ENCODE results near the gene FRY. TPM values are rescaled to one million over a fixed set of nuclear protein-coding genes. Genes with fewer than 3 reads are reported as not detected.

The FRY gene
- total RNA-seq, 4 donors from 2014 or later: 5.8 to 17.4 (median 12.0) TPM

DNA sequence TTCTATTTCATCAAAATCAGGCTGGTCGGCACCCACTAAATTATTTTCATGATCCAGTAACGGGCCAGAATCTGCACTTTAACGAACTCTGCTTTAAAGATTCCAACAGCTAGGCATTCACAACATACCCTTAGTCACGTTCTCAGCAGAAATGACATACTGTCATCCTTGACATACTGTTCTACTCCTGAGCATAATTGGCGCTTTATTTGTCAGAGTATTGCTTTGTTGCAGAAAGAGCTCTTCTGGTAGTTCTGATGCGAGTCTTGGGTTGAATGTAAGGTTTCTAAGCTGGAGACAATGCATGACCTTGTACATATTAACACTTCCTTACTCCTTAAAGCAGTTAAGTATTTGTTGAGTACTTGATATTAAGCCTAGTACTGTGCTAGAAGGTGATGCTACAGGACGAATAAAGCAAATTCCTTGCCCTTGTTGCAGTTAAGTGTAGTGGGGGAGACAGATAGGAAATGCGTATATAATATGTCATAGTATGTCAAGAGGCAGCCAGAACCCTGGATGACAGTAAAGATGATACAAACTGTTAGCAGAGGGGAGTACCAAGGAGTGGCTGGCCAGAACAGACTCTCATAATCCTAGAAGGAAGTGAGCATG is 32.2 kb downstream of the FRY start:
- intact Hi-C loops (cut with DNase I): no loop called here

DNA sequence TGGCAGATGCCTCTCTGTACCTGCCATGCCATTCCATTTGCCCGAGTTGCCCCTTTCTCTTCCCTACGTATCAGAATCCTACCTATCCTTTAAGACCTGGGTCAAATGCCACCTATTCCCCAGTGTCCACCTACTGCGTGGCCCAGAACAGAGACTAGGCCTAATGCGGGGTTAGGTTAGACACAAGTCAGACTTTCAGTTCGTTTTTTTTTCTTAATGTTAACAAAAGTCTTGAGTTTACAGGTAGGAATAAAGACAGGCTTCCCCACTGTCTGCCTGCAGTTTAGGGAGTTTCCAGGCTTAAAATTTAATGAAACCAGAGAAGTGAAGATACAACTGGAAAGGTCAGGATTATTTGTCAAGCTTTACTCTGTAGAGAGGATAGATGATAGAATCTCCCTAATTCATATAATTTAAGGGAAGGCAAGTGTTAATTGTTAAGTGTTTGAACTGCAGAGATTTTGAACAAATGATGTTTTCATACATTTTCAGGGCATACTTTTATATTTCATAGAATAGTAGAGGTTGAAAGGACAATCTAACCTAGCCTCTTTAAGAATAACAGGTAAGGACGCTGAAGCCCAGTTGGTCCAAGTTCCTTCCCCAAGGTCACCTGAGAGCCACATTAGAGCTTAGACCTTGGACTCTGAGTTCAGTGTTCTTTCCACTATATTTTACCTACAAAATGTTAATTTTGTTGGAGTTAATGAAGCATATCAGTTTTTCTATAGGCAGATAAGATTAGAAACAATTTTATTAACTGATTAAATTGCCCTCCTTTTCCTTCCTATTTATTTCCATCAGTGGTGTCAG is 35.8 kb downstream of the FRY start:
- no peak overlapping the region for H3K27ac ChIP-seq
- H3K4me1 ChIP-seq: no peaks in the 10 kb centered on the region
- DNase-seq: no peak
- H3K36me3 ChIP-seq: no peaks in the 10 kb centered on the region
- no peaks in the 10 kb centered on the region for H3K9me3 ChIP-seq
- H3K27me3 ChIP-seq: no peaks in the 10 kb centered on the region
- 79 to 81% methylated on average over 6 of the region's 6 CpGs for WGBS, 2 donors
- intact Hi-C loops (cut with DNase I): no loop called here
- no peak overlapping the region for H3K4me3 ChIP-seq
- TF ChIP-seq POLR2A (IDR thresholded peaks at IDR 0.05): no peak
- TF ChIP-seq, protein P1, sequence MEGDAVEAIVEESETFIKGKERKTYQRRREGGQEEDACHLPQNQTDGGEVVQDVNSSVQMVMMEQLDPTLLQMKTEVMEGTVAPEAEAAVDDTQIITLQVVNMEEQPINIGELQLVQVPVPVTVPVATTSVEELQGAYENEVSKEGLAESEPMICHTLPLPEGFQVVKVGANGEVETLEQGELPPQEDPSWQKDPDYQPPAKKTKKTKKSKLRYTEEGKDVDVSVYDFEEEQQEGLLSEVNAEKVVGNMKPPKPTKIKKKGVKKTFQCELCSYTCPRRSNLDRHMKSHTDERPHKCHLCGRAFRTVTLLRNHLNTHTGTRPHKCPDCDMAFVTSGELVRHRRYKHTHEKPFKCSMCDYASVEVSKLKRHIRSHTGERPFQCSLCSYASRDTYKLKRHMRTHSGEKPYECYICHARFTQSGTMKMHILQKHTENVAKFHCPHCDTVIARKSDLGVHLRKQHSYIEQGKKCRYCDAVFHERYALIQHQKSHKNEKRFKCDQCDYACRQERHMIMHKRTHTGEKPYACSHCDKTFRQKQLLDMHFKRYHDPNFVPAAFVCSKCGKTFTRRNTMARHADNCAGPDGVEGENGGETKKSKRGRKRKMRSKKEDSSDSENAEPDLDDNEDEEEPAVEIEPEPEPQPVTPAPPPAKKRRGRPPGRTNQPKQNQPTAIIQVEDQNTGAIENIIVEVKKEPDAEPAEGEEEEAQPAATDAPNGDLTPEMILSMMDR (IDR thresholded peaks at IDR 0.05): no peak

More for the DNA sequence above, 32.2 kb downstream of the FRY start:
- DNase-seq: no peak
- Histone ChIP-seq H3K4me3 (no peak overlapping the region), H3K27me3 (no peaks in the 10 kb centered on the region), H3K4me1 (no peaks in the 10 kb centered on the region), H3K36me3 (no peaks in the 10 kb centered on the region), H3K9me3 (no peaks in the 10 kb centered on the region), H3K27ac (no peak overlapping the region)
- TF ChIP-seq, protein P1 (IDR thresholded peaks at IDR 0.05): no peak
- TF ChIP-seq POLR2A (IDR thresholded peaks at IDR 0.05): no peak
- WGBS, 2 donors: 84 to 89% methylated on average over 8 of the region's 8 CpGs

DNA sequence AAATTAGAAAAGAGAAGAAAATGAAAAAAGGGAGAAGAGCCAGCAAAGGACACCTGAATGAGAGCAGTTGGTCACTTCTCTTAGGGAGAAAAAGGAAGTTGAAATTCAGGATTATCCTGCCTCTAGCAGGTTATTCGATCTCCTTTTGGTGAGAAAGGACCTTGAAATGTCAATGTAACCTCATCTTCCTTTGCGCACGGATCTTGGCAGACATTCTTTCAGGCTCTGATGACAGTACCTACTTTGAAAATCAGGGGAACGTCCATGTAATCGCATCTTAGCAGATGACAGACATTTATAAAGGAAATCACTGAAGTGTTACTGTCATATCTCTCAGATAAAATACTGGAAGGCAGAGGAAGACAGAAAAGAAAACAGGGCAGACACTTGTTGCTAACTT is 36.7 kb downstream of the FRY start:
- intact Hi-C loops (cut with DNase I): no loop called here
- TF ChIP-seq, protein P1 (IDR thresholded peaks at IDR 0.05): no peak
- TF ChIP-seq POLR2A (IDR thresholded peaks at IDR 0.05): no peak
- WGBS, 2 donors: 75 to 76% methylated on average over 5 of the region's 5 CpGs

DNA sequence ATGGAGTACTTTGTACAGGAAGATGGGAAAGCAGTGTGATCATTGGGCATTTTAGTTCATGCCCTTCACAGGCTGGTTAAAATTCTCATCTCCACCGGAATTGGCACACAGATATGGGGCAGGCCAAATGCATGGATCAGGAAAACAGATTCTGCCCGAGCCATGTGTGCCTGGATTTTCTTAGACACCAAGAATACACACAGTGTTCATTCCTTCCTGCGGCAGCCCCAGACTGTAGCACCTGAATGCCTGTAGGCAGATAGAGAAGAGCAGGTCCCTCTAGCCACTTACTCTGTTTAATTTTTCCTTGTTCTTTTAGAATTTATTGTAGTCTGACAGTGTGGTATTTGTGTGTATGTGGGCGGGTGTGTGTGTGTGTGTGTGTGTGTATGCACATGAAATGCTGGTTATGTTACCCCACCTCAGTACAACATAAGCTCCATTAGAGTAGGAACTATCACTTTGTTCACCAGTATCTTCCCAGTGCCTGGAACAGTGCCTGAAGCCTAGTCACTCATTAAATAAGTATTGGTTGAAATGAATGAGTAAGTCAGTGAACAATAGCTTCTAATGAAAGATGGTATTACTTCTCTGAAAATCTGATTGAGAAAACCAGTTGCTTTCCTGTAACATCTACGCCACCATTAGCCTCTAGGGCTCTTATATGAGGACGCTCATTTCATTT is 41.7 kb downstream of the FRY start:
- DNase-seq: no peak
- intact Hi-C loops (cut with DNase I): no loop called here
- Histone ChIP-seq H3K9me3 (no peaks in the 10 kb centered on the region), H3K4me3 (no peak overlapping the region), H3K36me3 (no peaks in the 10 kb centered on the region), H3K27ac (no peak overlapping the region), H3K4me1 (no peaks in the 10 kb centered on the region), H3K27me3 (no peaks in the 10 kb centered on the region)
- WGBS, 2 donors: 70 to 76% methylated on average over 6 of the region's 6 CpGs
- TF ChIP-seq POLR2A (IDR thresholded peaks at IDR 0.05): no peak
- TF ChIP-seq, protein P1 (IDR thresholded peaks at IDR 0.05): no peak

More for the DNA sequence above, 36.7 kb downstream of the FRY start:
- no peak overlapping the region for H3K4me3 ChIP-seq
- no peaks in the 10 kb centered on the region for H3K4me1 ChIP-seq
- no peaks in the 10 kb centered on the region for H3K9me3 ChIP-seq
- no peaks in the 10 kb centered on the region for H3K27me3 ChIP-seq
- H3K27ac ChIP-seq: no peak overlapping the region
- no peaks in the 10 kb centered on the region for H3K36me3 ChIP-seq
- DNase-seq: no peak
